Osteoblast (primary cell): ENCODE results near the gene TBC1D24. TPM values are rescaled to one million over a fixed set of nuclear protein-coding genes. Genes with fewer than 3 reads are reported as not detected.

Source experiments
- DNase-seq: peaks from one replicate; pipeline ENCODE4 v3.0.0; 2011; ENCODE audit warnings: low spot score, mixed read lengths; ENCODE audit not compliant: insufficient read length; ENCODE audit errors: missing footprints
- H2AFZ ChIP-seq: 2 replicates; pipeline ENCODE4 v1.6.0; 2011; ENCODE audit warnings: mild to moderate bottlenecking, low read length
- H3K27ac ChIP-seq: 2 replicates; pipeline ENCODE4 v1.5.1; 2011; ENCODE audit warnings: mild to moderate bottlenecking, low read depth, low read length, moderate library complexity
- H3K27me3 ChIP-seq: 2 replicates; pipeline ENCODE4 v1.6.0; 2012; ENCODE audit warnings: mild to moderate bottlenecking, control low read depth, inconsistent platforms, low read length, moderate library complexity; ENCODE audit not compliant: insufficient read depth
- H3K36me3 ChIP-seq: 2 replicates; pipeline ENCODE4 v1.5.1; 2011; ENCODE audit warnings: mild to moderate bottlenecking, low read length, control low read depth, moderate library complexity; ENCODE audit not compliant: insufficient read depth
- H3K4me1 ChIP-seq: 2 replicates; pipeline ENCODE4 v1.5.1; 2011; ENCODE audit warnings: mild to moderate bottlenecking, low read length, control low read depth, moderate library complexity; ENCODE audit not compliant: insufficient read depth
- H3K4me2 ChIP-seq: 2 replicates; pipeline ENCODE4 v1.6.0; 2011; ENCODE audit warnings: mild to moderate bottlenecking, low read length; ENCODE audit not compliant: insufficient read depth
- H3K4me3 ChIP-seq: fragments of 200-600 bp; sonication (generic); 3 replicates; pipeline ENCODE4 v1.5.1; 2012; ENCODE audit warnings: mild to moderate bottlenecking, low read length, inconsistent platforms; ENCODE audit not compliant: insufficient read depth
- H3K79me2 ChIP-seq: 2 replicates; pipeline ENCODE4 v1.6.0; 2012; ENCODE audit warnings: mild to moderate bottlenecking, low read length, control low read depth, inconsistent platforms; ENCODE audit not compliant: insufficient read depth
- H3K9me3 ChIP-seq: 2 replicates; pipeline ENCODE4 v1.5.1; 2011; ENCODE audit warnings: low read depth, low read length, control low read depth
- H4K20me1 ChIP-seq: 2 replicates; pipeline ENCODE4 v1.6.0; 2012; ENCODE audit warnings: mild to moderate bottlenecking, low read length, control low read depth; ENCODE audit not compliant: insufficient read depth
- total RNA-seq: library from RNA; depleted of rRNA; stranded (reverse); fragments of >200 nt; gene quantifications from 2 replicates; pipeline ENCODE4 v1.2.3, GENCODE V29; 2012
- TF ChIP-seq, protein P1 (sequence below): IDR thresholded peaks from 2 replicates; pipeline ENCODE4 v1.5.1; 2011; ENCODE audit warnings: mild to moderate bottlenecking, low read depth, low read length, moderate library complexity; ENCODE audit errors: extremely low read depth

The TBC1D24 gene
- total RNA-seq, 1 donor, result 16.6 TPM

DNA sequence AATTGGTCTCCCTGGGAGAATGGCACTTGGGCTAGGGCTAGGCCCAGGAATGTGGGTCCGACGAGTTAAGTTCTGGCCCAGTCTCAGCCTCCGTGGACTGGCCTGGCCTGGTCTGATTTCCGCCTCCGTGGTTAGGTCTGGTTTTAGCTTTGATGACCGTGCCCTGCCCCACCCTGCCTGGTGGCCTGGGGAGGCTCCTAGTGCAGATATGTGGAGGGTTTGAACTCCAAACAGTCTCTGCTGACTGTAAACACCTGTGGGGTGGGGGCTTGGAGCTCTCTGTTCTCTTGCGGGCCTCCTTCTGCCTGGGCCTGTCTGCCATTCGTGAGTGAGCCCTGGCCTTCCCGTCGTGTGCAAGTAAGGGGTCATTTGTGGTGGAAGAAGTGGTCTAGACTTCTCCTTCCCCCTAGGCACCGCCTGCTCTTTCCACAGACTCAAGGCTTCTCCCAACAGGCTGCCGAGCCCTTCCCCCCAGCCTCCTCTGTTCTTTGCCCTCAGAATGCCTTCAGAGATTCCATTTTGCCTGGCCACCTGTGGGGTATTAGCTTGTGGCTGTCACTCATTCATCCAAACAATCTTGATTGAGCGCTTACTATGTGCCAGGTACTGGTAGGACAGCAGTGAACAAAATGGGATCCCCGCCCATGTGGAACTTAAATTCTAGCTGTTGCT, 40.4 kb downstream of the TBC1D24 start:
- Histone ChIP-seq H2AFZ (no peak overlapping the region), H4K20me1 (peaks cover 52% of the 10 kb centered on the region), H3K4me3 (peak overlapping the region; percentile 98), H3K79me2 (peaks cover 61% of the 10 kb centered on the region), H3K27me3 (no peaks in the 10 kb centered on the region), H3K36me3 (peaks cover 9% of the 10 kb centered on the region), H3K27ac (peak overlapping the region; percentile 93), H3K9me3 (no peaks in the 10 kb centered on the region), H3K4me2 (peak overlapping the region; percentile 99), H3K4me1 (peaks cover 44% of the 10 kb centered on the region)
- TF ChIP-seq, protein P1, sequence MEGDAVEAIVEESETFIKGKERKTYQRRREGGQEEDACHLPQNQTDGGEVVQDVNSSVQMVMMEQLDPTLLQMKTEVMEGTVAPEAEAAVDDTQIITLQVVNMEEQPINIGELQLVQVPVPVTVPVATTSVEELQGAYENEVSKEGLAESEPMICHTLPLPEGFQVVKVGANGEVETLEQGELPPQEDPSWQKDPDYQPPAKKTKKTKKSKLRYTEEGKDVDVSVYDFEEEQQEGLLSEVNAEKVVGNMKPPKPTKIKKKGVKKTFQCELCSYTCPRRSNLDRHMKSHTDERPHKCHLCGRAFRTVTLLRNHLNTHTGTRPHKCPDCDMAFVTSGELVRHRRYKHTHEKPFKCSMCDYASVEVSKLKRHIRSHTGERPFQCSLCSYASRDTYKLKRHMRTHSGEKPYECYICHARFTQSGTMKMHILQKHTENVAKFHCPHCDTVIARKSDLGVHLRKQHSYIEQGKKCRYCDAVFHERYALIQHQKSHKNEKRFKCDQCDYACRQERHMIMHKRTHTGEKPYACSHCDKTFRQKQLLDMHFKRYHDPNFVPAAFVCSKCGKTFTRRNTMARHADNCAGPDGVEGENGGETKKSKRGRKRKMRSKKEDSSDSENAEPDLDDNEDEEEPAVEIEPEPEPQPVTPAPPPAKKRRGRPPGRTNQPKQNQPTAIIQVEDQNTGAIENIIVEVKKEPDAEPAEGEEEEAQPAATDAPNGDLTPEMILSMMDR, result no peak
- DNase-seq, result peak; percentile 92

DNA sequence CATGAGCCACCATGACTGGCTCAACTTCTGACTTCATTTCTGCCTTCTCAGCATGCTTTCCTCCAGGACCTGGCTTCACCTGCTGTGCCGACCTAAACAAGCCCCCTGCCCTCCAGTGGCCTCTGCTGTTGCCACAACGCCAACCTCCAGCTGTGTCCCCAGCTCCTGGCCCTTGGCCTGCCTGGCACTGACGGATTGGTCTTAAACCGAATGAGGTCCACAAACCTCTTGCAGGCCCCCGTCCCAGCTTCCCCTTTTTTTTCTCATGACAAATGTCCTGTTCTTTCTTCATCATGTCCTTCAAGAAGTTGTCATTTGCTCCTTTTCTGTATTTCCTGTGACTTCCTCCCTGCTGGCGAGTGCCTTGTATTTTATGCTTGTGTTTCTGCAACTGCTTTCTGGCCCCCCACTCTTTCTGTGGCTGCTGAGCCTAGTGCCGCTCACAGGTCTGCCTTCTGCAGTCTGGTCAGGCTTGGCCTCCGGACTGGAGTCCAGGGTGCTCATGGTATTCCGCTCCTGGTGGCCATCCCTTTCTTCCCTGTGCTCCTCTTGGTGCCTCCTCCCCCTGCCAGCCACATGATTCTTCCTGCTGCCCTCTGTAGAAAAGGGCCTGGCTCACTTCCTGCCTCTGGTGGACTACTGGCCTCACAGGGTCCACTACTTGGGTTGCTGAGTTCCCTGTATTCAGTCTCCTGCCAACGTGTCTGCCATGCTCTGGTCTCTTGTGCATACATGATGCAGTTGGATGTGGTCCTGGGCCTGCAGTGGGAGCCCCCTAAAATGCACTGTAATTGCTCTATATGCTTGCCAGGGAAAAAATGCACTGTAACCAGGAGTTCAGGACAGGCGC, 41.7 kb downstream of the TBC1D24 start:
- no peaks in the 10 kb centered on the region for H3K9me3 ChIP-seq
- peaks cover 72% of the 10 kb centered on the region for H3K79me2 ChIP-seq
- H4K20me1 ChIP-seq, result peaks cover 57% of the 10 kb centered on the region
- H3K27ac ChIP-seq, result peak overlapping the region; percentile 41
- peaks cover 9% of the 10 kb centered on the region for H3K36me3 ChIP-seq
- no peaks in the 10 kb centered on the region for H3K27me3 ChIP-seq
- peak overlapping the region; percentile 99 for H3K4me2 ChIP-seq
- no peak overlapping the region for H2AFZ ChIP-seq
- H3K4me3 ChIP-seq, result peak overlapping the region; percentile 30
- TF ChIP-seq, protein P1, result no peak
- peaks cover 46% of the 10 kb centered on the region for H3K4me1 ChIP-seq
- DNase-seq, result peak; percentile 95

DNA sequence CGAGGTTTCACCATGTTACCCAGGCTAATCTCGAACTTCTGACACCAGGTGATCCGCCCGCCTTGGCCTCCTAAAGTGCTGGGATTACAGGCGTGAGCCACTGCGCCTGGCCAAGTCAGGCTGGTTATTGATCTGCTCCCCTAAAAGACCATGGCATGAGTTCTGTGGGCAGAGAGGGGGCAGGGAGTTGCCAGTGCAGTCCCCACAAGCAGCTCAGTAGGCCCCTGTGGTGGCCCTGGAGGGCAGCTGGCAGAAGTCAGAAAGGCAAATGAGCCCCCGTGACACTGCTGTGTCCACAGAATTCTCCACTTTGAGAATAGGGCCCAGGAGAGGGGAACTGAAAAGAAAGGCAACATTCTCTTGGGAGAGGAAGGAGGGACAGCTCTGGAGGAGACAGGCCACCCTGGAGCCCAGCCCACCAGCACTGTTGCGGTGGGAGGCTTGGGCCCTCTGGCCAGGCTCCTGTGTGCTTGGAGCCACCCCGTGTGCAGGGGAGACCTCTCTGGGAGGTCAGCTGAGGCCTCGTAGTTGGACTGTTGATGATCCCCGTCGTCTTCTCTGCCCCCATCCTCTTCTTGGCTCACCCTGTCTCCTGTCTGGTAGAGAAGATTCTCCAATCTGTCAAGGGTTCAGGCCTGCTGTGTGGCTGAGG, 43.2 kb downstream of the TBC1D24 start:
- peaks cover 11% of the 10 kb centered on the region for H3K36me3 ChIP-seq
- no peaks in the 10 kb centered on the region for H3K27me3 ChIP-seq
- peaks cover 84% of the 10 kb centered on the region for H3K79me2 ChIP-seq
- H4K20me1 ChIP-seq, result peaks cover 58% of the 10 kb centered on the region
- TF ChIP-seq, protein P1, result no peak
- H3K4me2 ChIP-seq, result no peak overlapping the region
- H3K4me3 ChIP-seq, result no peak overlapping the region
- no peak overlapping the region for H2AFZ ChIP-seq
- H3K27ac ChIP-seq, result no peak overlapping the region
- peaks cover 41% of the 10 kb centered on the region for H3K4me1 ChIP-seq
- H3K9me3 ChIP-seq, result no peaks in the 10 kb centered on the region
- DNase-seq, result peak; percentile 42
